ENCODE data around the gene DAZAP1.

Gene DAZAP1

DNA sequence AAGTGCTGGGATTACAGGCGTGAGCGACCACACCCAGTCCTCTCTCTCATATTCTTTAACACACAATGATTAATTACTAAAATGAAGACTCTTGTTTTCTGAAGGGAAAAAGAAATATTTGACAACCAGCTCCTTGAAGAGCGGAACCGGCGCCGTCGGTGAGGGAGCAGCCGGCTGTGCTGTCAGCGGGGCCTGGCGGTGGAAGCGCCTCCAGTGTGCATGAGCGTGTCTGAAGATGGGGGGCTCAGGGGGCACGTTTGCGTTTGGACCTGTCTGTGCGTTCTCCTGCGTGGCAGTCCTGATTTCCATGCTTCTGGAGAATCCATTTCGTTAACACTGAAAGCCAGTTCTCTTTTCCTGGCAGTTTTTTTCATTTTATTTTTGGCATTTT, 31.0 kb upstream of the DAZAP1 start:
- TF ChIP-seq, protein P1, sequence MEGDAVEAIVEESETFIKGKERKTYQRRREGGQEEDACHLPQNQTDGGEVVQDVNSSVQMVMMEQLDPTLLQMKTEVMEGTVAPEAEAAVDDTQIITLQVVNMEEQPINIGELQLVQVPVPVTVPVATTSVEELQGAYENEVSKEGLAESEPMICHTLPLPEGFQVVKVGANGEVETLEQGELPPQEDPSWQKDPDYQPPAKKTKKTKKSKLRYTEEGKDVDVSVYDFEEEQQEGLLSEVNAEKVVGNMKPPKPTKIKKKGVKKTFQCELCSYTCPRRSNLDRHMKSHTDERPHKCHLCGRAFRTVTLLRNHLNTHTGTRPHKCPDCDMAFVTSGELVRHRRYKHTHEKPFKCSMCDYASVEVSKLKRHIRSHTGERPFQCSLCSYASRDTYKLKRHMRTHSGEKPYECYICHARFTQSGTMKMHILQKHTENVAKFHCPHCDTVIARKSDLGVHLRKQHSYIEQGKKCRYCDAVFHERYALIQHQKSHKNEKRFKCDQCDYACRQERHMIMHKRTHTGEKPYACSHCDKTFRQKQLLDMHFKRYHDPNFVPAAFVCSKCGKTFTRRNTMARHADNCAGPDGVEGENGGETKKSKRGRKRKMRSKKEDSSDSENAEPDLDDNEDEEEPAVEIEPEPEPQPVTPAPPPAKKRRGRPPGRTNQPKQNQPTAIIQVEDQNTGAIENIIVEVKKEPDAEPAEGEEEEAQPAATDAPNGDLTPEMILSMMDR (IDR thresholded peaks at IDR 0.05; ENCODE audit: unreplicated experiment in 3 of 3), result no peak
- Mint-ChIP-seq H3K9me3 (no peaks in the 10 kb centered on the region), H3K36me3 (ENCODE audit: low read depth) (peaks cover 26% of the 10 kb centered on the region), H3K27me3 (ENCODE audit: low read depth) (no peaks in the 10 kb centered on the region), H3K4me1 (peaks cover 4% of the 10 kb centered on the region), H3K27ac (no peak overlapping the region), H3K4me3 (no peak overlapping the region)

DNA sequence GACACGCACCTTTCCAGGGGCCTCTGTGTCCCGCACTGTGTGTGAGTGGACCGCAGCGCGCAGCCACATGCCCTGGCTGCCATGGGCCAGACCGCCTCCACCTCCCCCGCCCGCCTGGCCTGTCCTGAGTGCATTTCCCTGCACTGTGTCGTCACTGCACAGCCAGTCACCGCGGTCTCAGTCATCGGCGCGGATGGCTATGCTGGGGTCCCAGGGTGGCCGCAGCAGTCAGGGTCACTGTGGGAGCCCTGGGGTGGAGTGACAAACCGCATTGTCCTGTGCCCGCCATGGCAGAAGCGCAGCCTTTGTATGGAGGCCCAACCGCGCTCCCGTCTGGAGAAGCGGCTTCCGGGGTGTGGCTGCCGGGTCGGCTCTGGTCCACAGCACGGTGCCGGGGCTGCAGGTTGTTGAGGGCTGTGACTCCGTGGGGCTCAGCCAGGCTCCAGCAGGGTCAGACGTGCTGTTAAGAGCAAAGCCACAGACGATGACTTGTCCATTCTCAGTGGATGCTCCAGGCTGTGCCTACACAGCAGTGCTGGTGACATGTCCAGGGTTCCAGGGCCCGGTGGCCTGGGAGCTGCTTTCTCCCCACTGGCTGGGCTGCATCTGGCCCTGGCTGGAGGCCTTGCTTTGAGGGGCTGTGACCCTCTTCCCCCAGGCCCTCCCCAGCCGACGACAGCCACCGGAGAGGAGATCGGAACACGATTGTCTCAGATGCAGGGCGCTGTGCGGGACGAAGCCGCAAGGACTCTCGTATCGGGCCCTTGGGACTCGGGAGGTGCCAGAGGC, 30.0 kb upstream of the DAZAP1 start:
- Mint-ChIP-seq H3K4me3 (no peak overlapping the region), H3K9me3 (no peaks in the 10 kb centered on the region), H3K4me1 (peaks cover 7% of the 10 kb centered on the region), H3K27ac (no peak overlapping the region), H3K27me3 (ENCODE audit: low read depth) (no peaks in the 10 kb centered on the region), H3K36me3 (ENCODE audit: low read depth) (peaks cover 24% of the 10 kb centered on the region)
- TF ChIP-seq, protein P1 (IDR thresholded peaks at IDR 0.05; ENCODE audit: unreplicated experiment in 3 of 3), result no peak

DNA sequence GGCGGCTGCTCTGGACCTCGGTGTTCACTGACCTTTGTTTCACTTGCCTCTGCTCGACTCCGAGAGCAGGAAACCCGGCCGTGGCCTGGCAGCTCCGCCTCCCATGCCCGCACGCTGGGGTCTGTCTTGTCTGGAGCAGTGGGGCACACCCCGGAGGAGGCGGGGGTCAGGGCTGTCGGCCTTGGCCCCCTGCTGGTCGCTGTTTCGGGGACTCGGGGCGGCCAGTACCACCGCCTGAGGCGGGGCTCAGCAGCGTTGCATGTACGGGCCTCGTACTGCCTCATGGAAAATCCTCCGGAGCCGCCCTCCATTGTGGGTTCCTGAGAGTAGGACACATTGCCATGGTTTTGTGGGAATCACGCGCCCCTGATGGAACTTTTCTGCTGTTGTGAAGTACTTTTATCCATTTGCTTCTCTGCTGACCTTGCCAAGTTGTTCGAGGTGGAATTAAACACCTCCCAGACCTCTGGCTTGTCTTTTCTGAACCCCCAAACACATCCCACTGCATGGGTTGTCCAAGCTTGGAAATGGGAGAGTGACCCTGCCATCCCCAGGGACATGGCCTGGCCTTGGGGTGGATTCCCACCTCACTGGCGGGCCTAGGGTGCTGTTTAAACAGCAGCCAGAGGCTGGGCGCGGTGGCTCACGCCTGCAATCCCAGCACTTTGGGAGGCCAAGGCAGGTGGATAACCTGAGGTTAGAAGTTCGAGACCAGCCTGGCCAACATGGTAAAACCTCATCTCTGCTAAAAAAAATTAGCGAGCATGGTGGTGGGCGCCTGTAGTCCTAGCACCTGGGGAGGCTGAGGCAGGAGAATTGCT, 29.2 kb upstream of the DAZAP1 start:
- Mint-ChIP-seq H3K9me3 (no peaks in the 10 kb centered on the region), H3K27ac (no peak overlapping the region)

DNA sequence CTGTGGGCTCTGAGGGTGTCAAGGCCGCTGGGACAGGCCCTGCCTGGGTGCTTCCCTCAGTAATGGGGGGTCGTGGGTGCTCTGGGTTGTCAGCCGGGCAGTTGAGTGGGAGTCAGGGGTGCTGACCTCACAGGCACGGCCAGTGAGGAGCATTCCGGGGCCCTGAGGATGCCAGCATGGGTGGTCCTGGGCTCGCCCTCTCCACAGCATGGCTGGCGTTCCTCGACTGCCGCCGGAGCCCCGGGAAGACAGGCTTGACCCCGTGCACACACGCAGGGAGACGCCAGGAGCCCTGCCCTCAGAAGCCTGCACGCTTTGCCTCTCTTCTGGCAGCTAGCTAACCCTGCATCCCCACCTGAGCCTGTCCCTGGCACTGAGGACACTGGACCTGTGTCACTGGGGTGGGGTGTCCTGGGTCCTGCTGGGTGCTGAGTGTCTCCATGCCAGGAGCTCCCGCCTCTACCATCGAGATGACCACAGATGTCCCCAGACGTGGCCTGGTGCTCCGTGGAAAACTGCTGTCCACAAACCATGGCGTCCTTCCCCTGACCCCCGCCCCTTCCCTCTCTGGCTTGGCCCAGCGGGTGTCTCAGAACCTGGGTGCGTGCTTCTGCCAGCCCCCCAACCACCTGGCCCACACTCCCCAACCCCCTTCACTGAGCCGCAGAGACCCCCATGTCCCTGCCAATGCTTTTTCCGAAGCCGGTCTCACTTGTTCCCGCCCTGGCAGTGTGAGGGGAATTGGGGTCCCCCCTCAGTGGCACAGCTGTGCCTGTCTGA, 28.1 kb upstream of the DAZAP1 start:
- Mint-ChIP-seq H3K9me3 (no peaks in the 10 kb centered on the region), H3K36me3 (ENCODE audit: low read depth) (peaks cover 10% of the 10 kb centered on the region), H3K27ac (no peak overlapping the region), H3K4me3 (no peak overlapping the region), H3K4me1 (peaks cover 17% of the 10 kb centered on the region), H3K27me3 (ENCODE audit: low read depth) (peaks cover 8% of the 10 kb centered on the region)
- TF ChIP-seq, protein P1 (IDR thresholded peaks at IDR 0.05; ENCODE audit: unreplicated experiment in 3 of 3), result no peak

More for the DNA sequence above, 29.2 kb upstream of the DAZAP1 start:
- Mint-ChIP-seq H3K4me3 (no peak overlapping the region), H3K4me1 (peaks cover 12% of the 10 kb centered on the region), H3K36me3 (ENCODE audit: low read depth) (peaks cover 18% of the 10 kb centered on the region), H3K27me3 (ENCODE audit: low read depth) (peaks cover 3% of the 10 kb centered on the region)
- TF ChIP-seq, protein P1 (IDR thresholded peaks at IDR 0.05; ENCODE audit: unreplicated experiment in 3 of 3), result no peak

DNA sequence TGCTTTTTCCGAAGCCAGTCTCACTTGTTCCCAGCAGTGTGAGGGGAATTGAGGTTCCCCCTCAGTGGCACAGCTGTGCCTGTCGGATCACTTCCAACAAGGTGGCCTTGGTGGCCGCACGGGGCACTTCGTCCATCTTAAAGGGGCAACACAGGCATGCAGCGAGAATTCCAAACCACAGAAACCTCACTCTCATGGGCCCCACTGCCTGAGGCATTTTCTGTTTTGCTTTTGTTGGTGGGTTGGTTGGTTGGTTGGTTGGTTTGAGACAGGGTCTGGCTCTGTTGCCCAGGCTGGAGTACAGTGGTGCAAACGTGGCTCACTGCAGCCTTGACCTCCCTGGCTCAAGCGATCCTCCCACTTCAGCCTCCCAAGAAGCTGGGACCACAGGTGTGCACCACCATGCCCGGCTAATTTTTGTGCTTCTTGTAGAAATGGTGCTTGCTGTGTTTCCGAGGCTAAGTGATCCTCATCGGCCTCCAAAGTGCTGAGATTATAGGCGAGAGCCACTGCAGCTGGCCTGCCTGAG, 27.4 kb upstream of the DAZAP1 start:
- peaks cover 8% of the 10 kb centered on the region for H3K27me3 Mint-ChIP-seq (ENCODE audit: low read depth)
- H3K27ac Mint-ChIP-seq, result no peak overlapping the region
- peaks cover 8% of the 10 kb centered on the region for H3K36me3 Mint-ChIP-seq (ENCODE audit: low read depth)
- H3K4me3 Mint-ChIP-seq, result no peak overlapping the region
- H3K9me3 Mint-ChIP-seq, result no peaks in the 10 kb centered on the region
- peaks cover 21% of the 10 kb centered on the region for H3K4me1 Mint-ChIP-seq
- TF ChIP-seq, protein P1 (IDR thresholded peaks at IDR 0.05; ENCODE audit: unreplicated experiment in 3 of 3), result no peak
